T-helper 1 cell (primary cell): ENCODE measurements around the gene GSTCD.
"Not testable (repeated sequence)": the region's sequence is repeated elsewhere in the genome, so short reads cannot be mapped to it uniquely, and the experiment has no call there.

Experiments used
- DNase-seq, 5 donors: peaks; one replicate each; pipeline ENCODE4 v3.0.0-alpha.2; 2012 to 2020

Gene GSTCD

GRCh38 chr4:105719204-105719603 is 10.6 kb downstream of the GSTCD start:
- no peak for DNase-seq

DNA sequence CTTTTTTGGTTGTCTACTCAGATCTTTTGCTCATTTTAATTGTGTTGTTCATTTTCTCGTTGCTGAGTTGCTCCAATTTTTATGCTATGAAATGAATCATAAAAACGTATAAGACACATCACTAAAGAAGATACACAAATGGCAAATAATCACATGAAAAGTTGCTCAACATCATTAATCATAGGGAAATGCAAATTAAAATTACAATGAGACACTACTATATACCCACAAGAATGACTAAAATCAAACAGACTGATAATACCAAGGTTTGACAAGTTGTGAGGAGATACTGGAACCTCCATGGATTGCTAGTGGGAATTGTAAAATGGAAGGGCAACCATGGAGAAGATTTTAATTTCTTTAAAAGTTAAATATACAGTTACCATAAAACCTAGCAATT is 17.0 kb downstream of the GSTCD start:
- DNase-seq, result no peak

GRCh38 chr4:105729895-105730294 is 21.3 kb downstream of the GSTCD start:
- DNase-seq, result not testable (repeated sequence)

GRCh38 chr4:105735217-105735616 is 26.6 kb downstream of the GSTCD start:
- DNase-seq, result not testable (repeated sequence)

- DNase-seq, result no peak
Measured at GRCh38 chr4:105741548-105741947, 33.0 kb downstream of the GSTCD start.

DNA sequence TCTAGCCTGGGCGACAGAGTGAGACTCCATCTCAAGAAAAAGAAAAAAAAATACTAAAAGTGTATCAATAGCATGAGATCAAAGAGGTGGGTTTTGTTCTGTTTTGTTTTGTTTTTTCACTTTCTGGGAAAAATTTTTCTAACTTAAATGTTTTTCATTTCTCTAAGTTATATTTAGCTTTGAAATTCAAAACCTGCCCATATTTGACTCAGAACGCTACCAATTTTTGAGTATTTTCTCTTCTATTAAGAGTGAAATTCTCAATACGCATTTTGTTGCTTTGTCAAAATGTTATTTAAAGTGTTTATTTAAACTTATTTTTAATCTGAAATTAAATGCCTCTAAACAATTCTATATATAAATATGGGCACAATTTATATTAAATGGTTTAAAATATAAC is 39.6 kb downstream of the GSTCD start:
- no peak for DNase-seq

GRCh38 chr4:105751718-105752299 is 43.2 kb downstream of the GSTCD start:
- no peak for DNase-seq

- no peak for DNase-seq
Measured at GRCh38 chr4:105753361-105753760, 44.8 kb downstream of the GSTCD start.

- DNase-seq, result no peak
Measured at GRCh38 chr4:105755375-105755774, 46.8 kb downstream of the GSTCD start.

DNA sequence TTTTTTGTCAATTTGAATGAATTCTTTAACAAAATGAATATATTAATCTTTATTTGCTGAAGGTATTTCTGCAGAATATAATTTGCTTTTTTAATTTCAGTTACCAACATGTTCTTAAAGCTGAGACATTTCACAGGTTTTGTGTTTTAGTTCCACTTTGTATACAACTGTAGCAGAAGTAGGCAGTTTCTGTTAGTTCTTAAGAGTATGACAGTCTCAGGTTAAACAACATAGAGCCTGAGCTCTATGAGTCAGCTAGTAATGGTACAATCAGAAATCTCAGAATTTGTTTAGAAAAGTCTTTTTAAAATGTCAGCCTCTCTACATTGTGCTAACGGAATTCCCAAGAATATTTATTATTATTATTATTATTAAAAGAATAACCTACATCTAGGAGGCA is 50.4 kb downstream of the GSTCD start:
- no peak for DNase-seq

- no peak for DNase-seq
Measured at GRCh38 chr4:105765690-105766407, 57.3 kb downstream of the GSTCD start.

DNA sequence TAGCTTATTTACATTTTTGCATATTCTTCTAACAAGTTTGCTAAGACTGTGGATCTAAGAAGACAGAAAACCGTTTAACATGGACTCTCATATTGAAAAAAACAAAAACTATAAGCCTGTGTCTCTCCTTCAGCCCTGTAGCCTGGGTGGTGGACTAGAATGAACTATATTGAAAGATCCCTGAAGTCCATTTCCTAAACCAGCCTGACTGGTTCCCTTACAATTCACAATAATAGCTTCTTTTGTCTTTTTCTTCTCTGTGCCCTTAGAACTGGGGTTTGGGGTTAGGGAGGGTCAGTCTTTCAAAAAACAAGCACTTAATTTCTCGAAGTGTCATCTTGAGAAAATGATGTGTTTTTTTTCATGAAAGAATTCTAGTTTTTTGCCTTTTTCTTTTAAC is 59.0 kb downstream of the GSTCD start:
- no peak for DNase-seq

- not testable (repeated sequence) for DNase-seq
Measured at GRCh38 chr4:105770524-105770923, 61.9 kb downstream of the GSTCD start.

- DNase-seq, result not testable (repeated sequence)
Measured at GRCh38 chr4:105772065-105772464, 63.5 kb downstream of the GSTCD start.

DNA sequence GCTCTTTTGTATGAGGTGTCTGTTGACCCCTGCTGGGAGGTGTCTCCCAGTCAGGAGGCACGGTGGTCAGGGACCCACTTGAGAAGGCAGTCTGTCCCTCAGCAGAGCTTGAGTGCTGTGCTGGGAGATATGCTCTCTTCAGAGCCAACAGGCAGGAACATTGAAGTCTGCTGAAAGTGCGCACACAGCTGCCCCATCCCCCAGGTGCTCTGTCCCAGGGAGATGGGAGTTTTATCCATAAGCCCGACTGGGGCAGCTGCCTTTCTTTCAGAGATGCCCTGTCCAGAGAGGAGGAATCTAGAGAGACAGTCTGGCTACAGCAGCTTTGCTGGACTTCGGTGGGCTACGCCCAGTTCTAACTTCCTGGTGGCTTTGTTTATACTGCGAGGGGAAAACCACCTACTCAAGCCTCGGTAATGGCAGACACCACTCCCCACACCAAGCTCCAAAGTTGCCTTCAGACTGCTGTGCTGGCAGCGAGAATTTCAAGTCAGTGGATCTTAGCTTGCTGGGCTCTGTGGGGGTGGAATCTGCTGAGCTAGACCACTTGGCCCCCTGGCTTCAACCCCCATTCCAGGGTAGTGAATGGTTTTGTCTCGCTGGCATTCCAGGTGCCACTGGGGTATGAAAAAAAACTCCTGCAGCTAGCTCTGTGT is 67.3 kb downstream of the GSTCD start:
- DNase-seq, result not testable (repeated sequence)

GRCh38 chr4:105780176-105780575 is 71.6 kb downstream of the GSTCD start:
- DNase-seq, result no peak

DNA sequence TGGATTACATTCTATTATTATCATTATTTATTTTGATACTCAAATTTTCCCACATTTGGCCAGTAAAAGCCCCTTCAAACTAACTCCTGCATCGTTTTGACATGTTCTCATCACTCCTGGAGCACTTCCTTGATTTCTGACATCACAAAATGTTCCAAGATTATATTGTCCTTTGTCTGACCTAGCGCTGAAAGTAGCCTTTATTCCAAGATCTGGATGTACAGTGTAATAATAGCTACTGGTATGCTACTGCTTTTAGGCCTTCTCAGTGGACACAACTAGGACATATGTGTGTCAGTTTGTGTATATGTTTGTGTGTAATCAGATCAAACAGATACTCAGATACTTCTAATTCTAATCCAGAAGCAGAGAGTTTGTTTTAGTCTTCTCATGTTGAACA is 76.2 kb downstream of the GSTCD start:
- DNase-seq, result no peak

- no peak for DNase-seq
Measured at GRCh38 chr4:105785792-105786191, 77.2 kb downstream of the GSTCD start.

DNA sequence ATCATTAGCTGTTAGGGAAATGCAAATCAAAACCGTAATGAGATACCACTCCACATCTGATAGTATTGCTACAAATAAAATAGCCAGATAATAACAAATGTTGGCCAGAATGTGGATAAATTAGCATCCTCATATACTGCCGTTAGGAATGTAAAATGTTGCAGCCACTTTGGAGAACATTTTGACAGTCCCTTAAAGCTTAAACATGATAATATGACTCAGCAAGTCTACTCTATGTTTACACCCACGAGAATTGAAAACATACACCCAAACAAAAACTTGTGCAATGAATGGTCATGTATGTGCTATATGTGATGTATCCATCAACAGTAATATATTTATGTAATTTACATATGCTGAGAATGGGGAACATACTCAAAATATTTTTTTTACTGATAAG is 78.2 kb downstream of the GSTCD start:
- DNase-seq, result no peak

GRCh38 chr4:105797225-105797624 is 88.6 kb downstream of the GSTCD start:
- DNase-seq, result no peak

DNA sequence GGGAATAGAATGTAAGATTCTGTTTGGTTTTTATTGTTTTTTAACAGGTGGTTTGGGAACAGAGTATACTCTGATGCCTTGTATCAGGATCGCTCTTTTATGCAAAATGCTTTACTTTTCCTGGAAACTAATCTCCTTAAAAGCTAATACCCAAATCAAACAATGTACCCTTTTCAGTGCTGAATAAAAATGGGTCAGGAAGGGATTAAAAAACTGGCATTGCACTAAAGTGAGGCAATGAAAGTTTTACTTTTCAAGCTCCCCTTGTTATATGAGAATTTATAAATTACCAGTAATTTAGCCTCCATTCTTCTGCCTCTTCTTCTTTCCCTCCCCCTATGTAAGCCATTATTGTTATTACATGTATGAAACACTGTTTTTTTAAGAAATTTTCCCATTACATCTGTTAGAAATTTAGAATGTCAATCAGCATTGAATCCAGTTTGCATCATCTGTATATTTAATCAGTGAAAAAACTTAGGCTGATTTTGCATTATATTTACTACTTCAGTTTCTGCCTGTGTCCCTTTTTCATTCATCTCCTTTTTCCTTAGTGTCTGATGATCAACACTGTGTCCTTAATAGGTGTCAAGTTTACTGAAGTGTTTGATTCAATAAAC is 97.0 kb downstream of the GSTCD start:
- no peak for DNase-seq

- DNase-seq, result no peak
Measured at GRCh38 chr4:105807496-105807895, 98.9 kb downstream of the GSTCD start.

- DNase-seq, result no peak
Measured at GRCh38 chr4:105808030-105808749, 99.6 kb downstream of the GSTCD start.
